ENCODE measurements around the gene ANKFN1.
"Not testable (repeated sequence)": the region's sequence is repeated elsewhere in the genome, so short reads cannot be mapped to it uniquely, and the experiment has no call there.

The ANKFN1 gene

GRCh38 chr17:56358651-56359050 is 205.4 kb downstream of the ANKFN1 start:
- Histone ChIP-seq H3K36me3 (ENCODE audit: insufficient read depth, low read length) (no peaks in the 10 kb centered on the region), H3K4me3 (ENCODE audit: low read length) (no peak overlapping the region), H3K27ac (ENCODE audit: low read depth, low read length) (no peak overlapping the region), H3K9ac (ENCODE audit: low read depth, low read length) (no peak overlapping the region), H3K27me3 (ENCODE audit: insufficient read depth, low read length) (no peaks in the 10 kb centered on the region), H3K4me1 (ENCODE audit: insufficient read depth, low read length) (no peaks in the 10 kb centered on the region), H3K9me3 (ENCODE audit: insufficient read depth, low read depth, low read length) (no peaks in the 10 kb centered on the region)
- WGBS, result 94% methylated on average over 3 of the region's 3 CpGs

- Histone ChIP-seq H3K4me3 (ENCODE audit: low read length) (no peak overlapping the region), H3K9ac (ENCODE audit: low read depth, low read length) (no peak overlapping the region), H3K9me3 (ENCODE audit: insufficient read depth, low read depth, low read length) (no peaks in the 10 kb centered on the region), H3K27ac (ENCODE audit: low read depth, low read length) (no peak overlapping the region), H3K36me3 (ENCODE audit: insufficient read depth, low read length) (no peaks in the 10 kb centered on the region), H3K27me3 (ENCODE audit: insufficient read depth, low read length) (no peaks in the 10 kb centered on the region), H3K4me1 (ENCODE audit: insufficient read depth, low read length) (no peaks in the 10 kb centered on the region)
- 87% methylated on average over 2 of the region's 2 CpGs for WGBS
Observed at GRCh38 chr17:56359518-56359917, 206.2 kb downstream of the ANKFN1 start.

- no peak overlapping the region for H3K4me3 ChIP-seq (ENCODE audit: low read length)
Observed at GRCh38 chr17:56367366-56367765, 214.1 kb downstream of the ANKFN1 start.

GRCh38 chr17:56373981-56374833 is 220.9 kb downstream of the ANKFN1 start:
- Histone ChIP-seq H3K9ac (ENCODE audit: low read depth, low read length) (no peak overlapping the region), H3K27me3 (ENCODE audit: insufficient read depth, low read length) (no peaks in the 10 kb centered on the region), H3K4me1 (ENCODE audit: insufficient read depth, low read length) (peaks cover 4% of the 10 kb centered on the region; the same call in 1 of the 2 replicates), H3K36me3 (ENCODE audit: insufficient read depth, low read length) (no peaks in the 10 kb centered on the region), H3K4me3 (ENCODE audit: low read length) (no peak overlapping the region), H3K27ac (ENCODE audit: low read depth, low read length) (no peak overlapping the region), H3K9me3 (ENCODE audit: insufficient read depth, low read depth, low read length) (no peaks in the 10 kb centered on the region)
- WGBS, result 95% methylated on average over 8 of the region's 9 CpGs

More at GRCh38 chr17:56367366-56367765, 214.1 kb downstream of the ANKFN1 start:
- H3K9me3 ChIP-seq (ENCODE audit: insufficient read depth, low read depth, low read length), result no peaks in the 10 kb centered on the region
- no peak overlapping the region for H3K9ac ChIP-seq (ENCODE audit: low read depth, low read length)
- WGBS, result 83% methylated on average over 1 of the region's 1 CpG
- H3K27me3 ChIP-seq (ENCODE audit: insufficient read depth, low read length), result no peaks in the 10 kb centered on the region
- H3K4me1 ChIP-seq (ENCODE audit: insufficient read depth, low read length), result peaks cover 2% of the 10 kb centered on the region; the same call in 1 of the 2 replicates
- H3K27ac ChIP-seq (ENCODE audit: low read depth, low read length), result no peak overlapping the region
- no peaks in the 10 kb centered on the region for H3K36me3 ChIP-seq (ENCODE audit: insufficient read depth, low read length)

- H3K27me3 ChIP-seq (ENCODE audit: insufficient read depth, low read length), result no peaks in the 10 kb centered on the region
- peaks cover 10% of the 10 kb centered on the region; the same call in 1 of the 2 replicates for H3K9me3 ChIP-seq (ENCODE audit: insufficient read depth, low read depth, low read length)
- H3K9ac ChIP-seq (ENCODE audit: low read depth, low read length), result no peak overlapping the region
- H3K4me1 ChIP-seq (ENCODE audit: insufficient read depth, low read length), result no peaks in the 10 kb centered on the region
- WGBS, result 100% methylated on average over 1 of the region's 1 CpG
- H3K27ac ChIP-seq (ENCODE audit: low read depth, low read length), result no peak overlapping the region
- H3K4me3 ChIP-seq (ENCODE audit: low read length), result no peak overlapping the region
- no peaks in the 10 kb centered on the region for H3K36me3 ChIP-seq (ENCODE audit: insufficient read depth, low read length)
Observed at GRCh38 chr17:56389356-56389755, 236.1 kb downstream of the ANKFN1 start.

- peaks cover 10% of the 10 kb centered on the region; the same call in 1 of the 2 replicates for H3K9me3 ChIP-seq (ENCODE audit: insufficient read depth, low read depth, low read length)
- no peak overlapping the region for H3K9ac ChIP-seq (ENCODE audit: low read depth, low read length)
- WGBS, result 88% methylated on average over 4 of the region's 4 CpGs
- H3K4me3 ChIP-seq (ENCODE audit: low read length), result no peak overlapping the region
- no peak overlapping the region for H3K27ac ChIP-seq (ENCODE audit: low read depth, low read length)
- no peaks in the 10 kb centered on the region for H3K27me3 ChIP-seq (ENCODE audit: insufficient read depth, low read length)
- H3K36me3 ChIP-seq (ENCODE audit: insufficient read depth, low read length), result no peaks in the 10 kb centered on the region
- H3K4me1 ChIP-seq (ENCODE audit: insufficient read depth, low read length), result no peaks in the 10 kb centered on the region
Observed at GRCh38 chr17:56392321-56392720, 239.0 kb downstream of the ANKFN1 start.

GRCh38 chr17:56393156-56393555 is 239.9 kb downstream of the ANKFN1 start:
- Histone ChIP-seq H3K4me3 (ENCODE audit: low read length) (no peak overlapping the region), H3K27ac (ENCODE audit: low read depth, low read length) (no peak overlapping the region), H3K4me1 (ENCODE audit: insufficient read depth, low read length) (no peaks in the 10 kb centered on the region), H3K36me3 (ENCODE audit: insufficient read depth, low read length) (no peaks in the 10 kb centered on the region), H3K9ac (ENCODE audit: low read depth, low read length) (no peak overlapping the region), H3K27me3 (ENCODE audit: insufficient read depth, low read length) (no peaks in the 10 kb centered on the region), H3K9me3 (ENCODE audit: insufficient read depth, low read depth, low read length) (peaks cover 10% of the 10 kb centered on the region; the same call in 1 of the 2 replicates)

GRCh38 chr17:56395787-56396186 is 242.5 kb downstream of the ANKFN1 start:
- Histone ChIP-seq H3K4me1 (ENCODE audit: insufficient read depth, low read length) (no peaks in the 10 kb centered on the region), H3K9me3 (ENCODE audit: insufficient read depth, low read depth, low read length) (no peaks in the 10 kb centered on the region), H3K4me3 (ENCODE audit: low read length) (no peak overlapping the region), H3K27me3 (ENCODE audit: insufficient read depth, low read length) (no peaks in the 10 kb centered on the region), H3K27ac (ENCODE audit: low read depth, low read length) (no peak overlapping the region), H3K36me3 (ENCODE audit: insufficient read depth, low read length) (no peaks in the 10 kb centered on the region), H3K9ac (ENCODE audit: low read depth, low read length) (no peak overlapping the region)
- WGBS, result 94% methylated on average over 4 of the region's 5 CpGs

- Histone ChIP-seq H3K4me3 (ENCODE audit: low read length) (no peak overlapping the region), H3K9me3 (ENCODE audit: insufficient read depth, low read depth, low read length) (no peaks in the 10 kb centered on the region), H3K4me1 (ENCODE audit: insufficient read depth, low read length) (no peaks in the 10 kb centered on the region), H3K27ac (ENCODE audit: low read depth, low read length) (no peak overlapping the region), H3K9ac (ENCODE audit: low read depth, low read length) (no peak overlapping the region), H3K36me3 (ENCODE audit: insufficient read depth, low read length) (no peaks in the 10 kb centered on the region), H3K27me3 (ENCODE audit: insufficient read depth, low read length) (no peaks in the 10 kb centered on the region)
- 100% methylated on average over 1 of the region's 1 CpG for WGBS
Observed at GRCh38 chr17:56407086-56407485, 253.8 kb downstream of the ANKFN1 start.

GRCh38 chr17:56412356-56412755 is 259.1 kb downstream of the ANKFN1 start:
- 95% methylated on average over 2 of the region's 2 CpGs for WGBS
- H3K36me3 ChIP-seq (ENCODE audit: insufficient read depth, low read length), result not testable (repeated sequence)

GRCh38 chr17:56416682-56417351 is 263.5 kb downstream of the ANKFN1 start:
- Histone ChIP-seq H3K4me3 (ENCODE audit: low read length) (no peak overlapping the region), H3K36me3 (ENCODE audit: insufficient read depth, low read length) (no peaks in the 10 kb centered on the region), H3K27ac (ENCODE audit: low read depth, low read length) (no peak overlapping the region), H3K9ac (ENCODE audit: low read depth, low read length) (no peak overlapping the region), H3K4me1 (ENCODE audit: insufficient read depth, low read length) (no peaks in the 10 kb centered on the region), H3K9me3 (ENCODE audit: insufficient read depth, low read depth, low read length) (no peaks in the 10 kb centered on the region), H3K27me3 (ENCODE audit: insufficient read depth, low read length) (no peaks in the 10 kb centered on the region)
- WGBS, result 97% methylated on average over 3 of the region's 5 CpGs

More at GRCh38 chr17:56412356-56412755, 259.1 kb downstream of the ANKFN1 start:
- not testable (repeated sequence) for H3K4me3 ChIP-seq (ENCODE audit: low read length); H3K9me3 ChIP-seq (ENCODE audit: insufficient read depth, low read depth, low read length); H3K27ac ChIP-seq (ENCODE audit: low read depth, low read length); H3K27me3 ChIP-seq (ENCODE audit: insufficient read depth, low read length); H3K9ac ChIP-seq (ENCODE audit: low read depth, low read length); H3K4me1 ChIP-seq (ENCODE audit: insufficient read depth, low read length)
